Activated naive CD4-positive, alpha-beta T cell treated with Interleukin-2 at 50 U/mL for 16 hours (primary cell): ENCODE data around the gene LAYN.

Source experiments
- DNase-seq: peaks from one replicate; pipeline ENCODE4 v3.0.0-alpha.2; 2020

The LAYN gene, protein sequence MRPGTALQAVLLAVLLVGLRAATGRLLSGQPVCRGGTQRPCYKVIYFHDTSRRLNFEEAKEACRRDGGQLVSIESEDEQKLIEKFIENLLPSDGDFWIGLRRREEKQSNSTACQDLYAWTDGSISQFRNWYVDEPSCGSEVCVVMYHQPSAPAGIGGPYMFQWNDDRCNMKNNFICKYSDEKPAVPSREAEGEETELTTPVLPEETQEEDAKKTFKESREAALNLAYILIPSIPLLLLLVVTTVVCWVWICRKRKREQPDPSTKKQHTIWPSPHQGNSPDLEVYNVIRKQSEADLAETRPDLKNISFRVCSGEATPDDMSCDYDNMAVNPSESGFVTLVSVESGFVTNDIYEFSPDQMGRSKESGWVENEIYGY

DNA sequence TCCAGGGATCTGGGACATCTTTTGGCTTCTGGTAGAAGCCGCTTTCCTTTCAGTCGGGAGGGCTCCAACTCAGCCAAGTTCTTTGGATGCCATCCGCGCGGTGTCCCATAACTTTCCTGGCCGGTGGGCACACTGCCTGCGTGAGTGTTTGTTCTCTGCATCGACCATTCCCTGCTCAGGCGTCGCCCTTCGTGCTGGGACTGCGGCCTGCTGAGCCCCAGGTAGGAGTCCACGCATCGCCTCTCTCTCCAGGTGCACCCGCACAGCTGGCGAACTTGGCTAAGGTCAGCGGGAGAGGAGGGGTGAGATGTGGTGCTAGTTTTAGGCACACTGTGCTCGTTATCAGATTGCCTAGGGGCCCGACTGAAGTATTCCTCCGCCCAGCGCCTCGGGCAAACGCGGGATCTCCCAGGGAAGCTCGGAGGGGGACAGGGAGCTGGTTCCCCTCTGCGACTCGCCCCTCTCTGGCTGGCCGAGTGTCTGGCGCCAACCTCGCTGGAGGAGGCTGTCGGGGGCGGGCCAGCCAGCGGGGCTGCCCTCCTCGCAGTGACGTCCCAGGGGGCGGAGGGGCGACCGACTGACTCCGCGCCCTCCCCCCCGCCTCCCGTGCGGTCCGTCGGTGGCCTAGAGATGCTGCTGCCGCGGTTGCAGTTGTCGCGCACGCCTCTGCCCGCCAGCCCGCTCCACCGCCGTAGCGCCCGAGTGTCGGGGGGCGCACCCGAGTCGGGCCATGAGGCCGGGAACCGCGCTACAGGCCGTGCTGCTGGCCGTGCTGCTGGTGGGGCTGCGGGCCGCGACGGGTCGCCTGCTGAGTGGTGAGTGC is at the start of gene LAYN:
Gene LAYN, plus strand, starts transcription at position 607 of the 823 bp plus-strand sequence. Its CDS starts 124 bp downstream, at position 731.
- no peak for DNase-seq

DNA sequence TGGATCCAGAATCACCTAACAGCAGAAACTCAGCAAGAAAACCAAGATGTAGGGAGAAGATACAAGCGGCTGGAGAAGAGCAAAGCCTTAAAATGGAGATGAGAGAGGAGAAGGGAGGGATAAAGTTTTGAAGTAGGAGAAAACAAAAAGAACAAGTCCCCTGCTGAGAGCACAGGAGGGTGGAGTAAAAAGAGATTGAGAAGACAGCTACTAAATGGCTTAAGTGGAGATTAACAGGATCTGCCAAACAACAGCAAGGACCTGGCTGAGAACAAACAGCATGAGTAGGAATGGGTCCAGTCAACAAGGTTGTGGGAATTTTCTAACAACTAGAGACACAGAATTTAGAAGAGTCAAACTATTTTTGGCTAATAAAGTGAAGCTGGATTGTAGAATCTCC is 46.5 kb upstream of the LAYN start:
- DNase-seq = no peak

DNA sequence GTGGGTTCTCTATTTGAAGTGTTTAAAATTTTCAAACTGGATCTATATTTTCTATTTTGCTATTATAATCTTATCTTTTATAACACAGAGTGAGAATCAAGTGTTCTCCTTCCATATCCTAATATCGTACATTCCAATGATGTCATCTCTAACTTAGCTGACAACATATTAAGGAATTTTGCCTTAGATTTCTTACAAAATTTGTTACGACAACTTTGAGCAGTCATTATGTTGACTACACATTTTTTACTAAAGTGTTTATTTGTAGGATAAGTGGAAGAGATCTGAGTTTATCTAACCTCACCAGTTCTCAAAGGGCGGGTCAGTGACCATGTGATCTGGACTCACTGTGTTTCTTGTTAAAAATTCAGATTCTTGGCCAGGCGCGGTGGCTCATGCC is 41.0 kb upstream of the LAYN start:
- no peak for DNase-seq

DNA sequence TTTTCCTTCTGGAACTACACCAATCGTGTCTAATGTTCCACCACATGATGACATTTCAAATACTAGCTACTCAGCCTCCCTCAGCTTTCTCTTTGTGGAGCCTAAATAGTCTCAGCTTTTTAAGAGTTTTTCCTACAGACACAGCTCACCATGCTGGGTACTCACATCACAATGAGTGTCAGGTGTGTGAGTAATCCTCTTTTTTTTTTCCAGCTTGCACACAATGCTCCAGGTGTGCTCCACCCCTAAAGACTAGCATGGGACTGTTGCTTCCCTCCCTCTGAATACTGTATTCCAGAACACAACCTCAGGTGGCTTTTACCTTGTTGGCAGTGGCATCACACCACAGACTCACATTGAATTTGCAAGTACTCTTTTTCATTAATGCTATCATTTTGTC is 40.0 kb upstream of the LAYN start:
- no peak for DNase-seq

DNA sequence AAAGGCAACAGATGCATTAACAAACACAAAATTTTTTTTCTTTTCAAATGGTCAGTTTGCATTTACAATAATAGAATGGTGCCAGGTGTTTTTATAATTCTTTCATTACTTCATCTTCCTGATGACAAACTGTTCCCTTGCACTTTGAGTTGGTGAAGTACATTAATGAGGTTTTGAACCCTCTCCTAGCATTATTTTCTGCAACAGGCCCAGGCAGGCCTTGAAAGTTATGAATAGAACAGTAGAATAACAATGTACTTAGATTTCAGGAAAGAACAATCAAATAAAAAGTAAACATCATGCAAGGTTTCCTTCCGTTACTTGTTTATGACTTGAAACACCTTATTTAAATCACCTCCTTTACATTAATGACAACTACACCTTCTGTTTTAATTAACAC is 37.9 kb upstream of the LAYN start:
- no peak for DNase-seq

DNA sequence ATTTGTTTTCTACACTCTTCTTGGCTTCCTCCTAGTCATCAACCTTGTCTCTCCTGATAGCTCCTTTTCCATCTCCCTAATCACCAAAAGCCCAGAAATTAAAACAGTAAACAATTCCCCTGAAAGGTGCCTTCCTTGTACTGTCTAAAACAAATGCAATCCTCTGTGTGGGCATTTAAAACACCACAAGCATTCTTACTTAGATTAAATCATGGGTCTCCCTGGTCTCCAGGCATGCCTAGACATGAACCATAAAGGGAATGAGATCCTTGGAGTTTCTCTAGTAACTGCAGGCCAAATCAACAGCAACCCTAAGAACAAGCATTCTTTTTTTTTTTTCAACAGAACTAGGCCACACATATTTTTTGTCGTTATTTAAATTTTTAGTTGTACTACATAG is 30.2 kb upstream of the LAYN start:
- DNase-seq = no peak

DNA sequence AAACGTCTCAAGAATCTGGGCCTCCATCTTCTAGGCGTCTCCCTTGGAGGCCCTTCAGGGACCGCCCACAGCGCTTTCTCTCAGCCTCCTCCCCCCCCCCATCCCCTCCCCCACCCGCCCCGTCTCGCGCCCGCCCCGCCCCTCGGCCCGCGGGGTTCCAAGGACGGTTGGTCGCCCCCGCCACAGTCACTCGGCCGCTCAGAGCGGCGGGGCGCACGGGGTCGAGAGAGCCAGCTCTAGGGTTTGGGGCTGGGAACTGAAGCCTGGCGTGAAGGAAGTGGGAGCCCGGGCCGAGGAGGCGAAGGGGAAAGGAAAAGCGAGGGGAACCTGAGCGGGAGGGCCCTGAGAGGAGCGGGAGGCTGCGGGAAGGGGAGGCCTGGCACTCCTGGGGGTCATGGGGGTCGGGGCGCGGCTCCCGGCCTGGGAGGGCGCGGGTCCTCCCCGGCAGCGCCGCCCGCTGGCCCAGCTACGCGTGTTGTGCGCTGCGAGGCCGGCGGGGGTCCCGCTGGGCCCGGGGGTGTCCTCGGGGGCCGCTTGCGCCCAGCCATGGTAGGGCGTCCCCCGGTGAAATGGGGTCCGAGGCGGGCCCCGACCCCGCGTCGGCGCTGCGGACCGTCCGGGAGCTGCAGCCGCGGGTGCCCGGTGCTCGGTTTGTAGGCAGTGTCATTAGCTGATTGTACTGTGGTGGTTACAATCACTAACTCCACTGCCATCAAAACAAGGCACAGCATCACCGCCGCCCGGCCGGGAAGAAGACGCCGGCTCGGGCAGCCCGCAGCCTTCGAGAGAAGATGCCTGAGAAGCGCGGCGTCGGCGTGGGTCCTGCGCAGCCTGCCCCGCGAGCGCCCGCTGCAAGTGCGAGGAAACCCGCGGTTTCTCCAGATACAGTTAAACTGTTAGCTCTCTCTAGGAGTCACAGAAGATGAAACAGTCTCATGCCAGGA is 28.0 kb upstream of the LAYN start, which contains the start of gene BTG4:
Gene BTG4, minus strand, starts transcription at position 91 of the 944 bp plus-strand sequence. CDS start 13,610 bp downstream, outside the sequence.
- DNase-seq = peak; percentile 17

DNA sequence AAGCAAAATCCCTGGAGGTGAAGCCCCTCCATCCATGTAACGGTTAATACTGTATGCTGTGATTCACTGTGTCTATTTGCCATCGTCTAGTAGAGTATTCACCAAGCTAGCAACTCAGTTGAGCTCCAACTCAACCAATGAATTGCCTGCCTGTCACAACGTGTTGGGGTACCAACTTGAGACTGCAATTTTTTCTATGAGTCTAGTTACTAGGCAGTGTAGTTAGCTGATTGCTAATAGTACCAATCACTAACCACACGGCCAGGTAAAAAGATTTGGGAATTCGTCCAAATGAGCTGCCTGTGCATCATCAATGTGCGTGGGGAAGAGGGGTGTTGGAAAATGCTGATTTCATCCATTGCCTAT is 27.3 kb upstream of the LAYN start:
- DNase-seq = no peak

DNA sequence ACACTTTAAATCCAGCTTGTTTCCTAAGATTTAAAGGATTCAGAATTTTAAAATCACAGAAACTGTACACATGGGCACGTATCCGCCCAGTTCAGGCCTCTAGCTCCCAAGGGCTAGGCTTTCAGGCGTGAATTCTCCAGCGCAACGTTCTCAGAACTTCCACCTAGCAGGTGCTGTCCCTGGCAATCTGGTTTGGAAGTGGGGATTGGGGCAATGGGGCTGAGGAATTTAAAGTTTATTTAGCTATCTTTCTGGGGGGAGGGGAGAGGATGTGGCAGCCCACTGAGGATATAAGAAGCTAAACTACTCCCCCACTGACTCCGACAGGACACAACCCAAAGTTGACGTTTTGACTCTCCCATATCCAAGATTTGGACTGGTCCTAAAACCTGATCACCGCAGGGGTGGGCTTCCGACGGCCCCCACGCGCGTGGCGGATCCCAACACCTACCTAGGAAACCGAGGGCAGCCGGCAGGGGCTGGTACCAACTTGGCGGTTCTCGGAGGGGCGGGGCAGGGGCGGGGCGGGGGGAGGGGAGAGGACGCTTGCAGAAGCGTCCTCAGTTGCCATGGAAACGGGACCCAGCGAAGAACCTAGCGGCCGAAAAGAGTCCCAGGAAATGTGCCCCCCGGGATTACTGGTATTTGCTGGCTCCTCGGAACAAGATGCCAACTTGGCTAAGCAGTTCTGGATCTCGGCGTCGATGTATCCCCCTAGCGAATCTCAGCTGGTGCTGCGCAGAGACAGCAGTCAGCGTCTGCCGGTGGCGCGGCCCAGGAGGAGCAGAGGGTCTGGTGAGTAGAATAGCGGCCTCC is 26.1 kb upstream of the LAYN start, which contains the start of gene HOATZ:
Gene HOATZ, plus strand, starts transcription at position 563 of the 816 bp plus-strand sequence. Its CDS starts 7 bp downstream, at position 570.
- no peak for DNase-seq

DNA sequence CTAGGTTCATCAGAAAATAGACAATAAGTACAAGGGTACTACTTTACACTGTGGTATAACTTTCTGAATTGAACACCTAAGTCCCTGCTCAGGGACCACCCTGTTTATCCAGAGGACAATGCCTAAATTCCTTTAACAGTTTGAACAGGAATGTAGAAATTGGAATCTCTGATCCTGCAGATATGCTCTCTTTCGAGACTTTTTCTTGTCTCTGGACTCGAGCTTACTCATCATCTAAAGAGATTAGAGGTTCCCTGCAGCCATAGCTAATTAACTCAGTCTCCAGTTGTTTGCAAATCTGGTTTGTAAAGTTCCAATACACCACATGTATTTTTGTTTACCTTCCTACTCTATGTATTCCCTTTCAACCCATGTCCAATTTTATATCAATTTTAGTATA is 24.9 kb upstream of the LAYN start:
- DNase-seq = no peak

DNA sequence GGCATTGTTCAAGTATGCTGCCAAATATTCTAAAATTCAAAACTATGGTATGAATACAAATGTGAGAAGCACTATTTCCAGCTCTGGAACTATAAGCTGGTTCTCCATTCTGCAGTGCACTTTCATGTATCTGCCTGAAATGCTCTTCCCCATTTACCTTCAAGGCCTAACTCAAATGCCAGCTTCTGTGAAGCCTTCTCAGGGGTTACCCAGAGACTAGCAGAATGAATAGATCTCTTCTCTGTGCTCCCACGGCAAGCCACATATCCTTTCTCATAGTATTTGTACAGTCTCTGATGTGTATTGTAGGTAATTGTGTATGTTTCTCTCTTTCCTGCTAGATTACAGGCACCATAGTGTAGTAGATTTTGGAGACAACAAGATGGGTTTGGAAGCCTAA is 21.9 kb upstream of the LAYN start:
- no peak for DNase-seq

DNA sequence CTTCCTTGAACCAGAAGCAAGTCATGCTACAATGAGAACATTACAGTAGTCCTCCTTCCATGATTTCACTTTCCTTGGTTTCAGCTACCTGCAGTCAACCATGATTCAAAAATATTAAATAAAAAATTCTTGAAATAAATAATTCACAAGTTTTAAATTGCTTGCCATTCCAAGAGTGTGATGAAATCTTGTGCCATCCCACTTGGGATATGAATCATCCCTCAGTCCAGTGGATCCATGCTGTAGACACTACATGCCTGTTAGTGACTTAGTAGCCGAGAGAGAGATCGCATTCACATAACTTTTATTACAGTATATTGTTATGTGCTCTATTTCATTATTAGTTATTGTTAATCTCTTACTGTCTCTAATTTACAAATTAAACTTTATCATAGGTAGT is 20.0 kb upstream of the LAYN start:
- no peak for DNase-seq

DNA sequence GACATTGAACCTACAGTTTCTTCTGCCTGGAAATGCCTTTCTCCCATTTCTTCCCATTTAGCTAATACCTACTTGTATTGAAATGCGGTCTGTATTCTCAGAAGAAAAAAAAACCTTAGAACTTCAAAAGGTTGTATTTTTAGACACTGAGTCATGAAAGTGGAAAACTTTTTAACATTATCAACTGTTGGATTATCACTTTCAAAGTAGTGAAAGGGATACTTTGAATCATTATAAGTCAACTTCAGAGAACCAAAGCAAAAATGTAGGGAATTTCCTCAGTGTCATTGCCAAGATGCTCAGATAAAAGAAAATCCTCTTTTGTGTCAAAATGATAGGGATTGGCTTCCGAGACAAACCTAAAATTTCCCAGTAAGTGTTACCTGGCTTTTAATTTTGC is 19.4 kb upstream of the LAYN start:
- no peak for DNase-seq

DNA sequence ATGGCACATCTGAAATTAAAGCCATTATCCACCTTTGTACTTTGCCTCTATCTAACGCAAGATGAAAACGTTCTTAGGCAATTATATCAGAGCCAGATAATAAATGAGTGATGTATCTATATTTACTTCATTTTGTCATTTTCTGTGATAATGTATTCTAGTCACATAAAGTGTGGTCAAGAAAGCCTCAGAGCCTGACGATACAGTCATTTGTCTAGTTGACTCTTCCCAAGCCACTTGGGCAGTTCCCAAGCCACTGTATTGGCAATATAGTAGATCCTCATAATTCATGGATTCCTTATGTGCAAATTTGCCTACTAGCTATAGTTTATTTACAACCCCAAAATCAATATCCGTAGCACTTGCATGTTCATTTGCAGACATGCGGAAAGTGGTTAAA is 18.1 kb upstream of the LAYN start:
- no peak for DNase-seq

DNA sequence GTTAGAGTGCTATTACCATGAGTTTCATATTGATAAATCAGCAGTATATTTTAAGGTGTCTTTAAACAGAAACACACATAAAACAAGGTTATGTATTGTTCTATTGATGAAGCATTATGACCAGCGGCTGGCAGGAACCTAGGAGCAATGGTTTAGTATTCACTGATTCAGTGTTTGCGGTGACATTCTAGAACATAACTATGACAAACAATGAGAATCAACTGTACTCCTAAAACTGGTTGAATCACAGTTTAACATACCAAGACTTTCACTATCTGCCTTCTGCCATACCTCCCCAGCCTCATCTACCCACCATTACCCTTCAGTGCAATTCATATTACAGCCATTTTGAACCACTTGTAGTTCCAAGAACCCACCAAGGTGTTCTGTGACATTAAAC is 17.2 kb upstream of the LAYN start:
- no peak for DNase-seq

DNA sequence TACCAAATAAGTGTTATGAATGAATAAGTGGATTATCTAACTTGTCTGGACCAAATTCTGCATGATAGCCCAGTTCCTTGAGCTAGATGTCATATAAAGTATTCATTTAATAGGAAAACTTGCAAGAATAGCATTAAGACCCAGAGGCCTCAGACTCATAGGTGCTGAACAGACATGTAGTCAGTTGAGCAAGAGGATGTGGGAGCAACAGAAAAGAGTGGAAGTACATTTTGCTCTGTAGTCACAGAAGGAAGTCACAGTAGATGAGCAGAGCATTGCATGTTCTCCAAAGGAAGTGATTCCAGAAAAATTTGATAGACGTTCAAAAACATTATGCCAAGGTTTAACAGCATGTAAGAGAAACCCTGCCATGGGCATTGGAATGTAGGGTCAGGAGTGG is 16.5 kb upstream of the LAYN start:
- DNase-seq = no peak

DNA sequence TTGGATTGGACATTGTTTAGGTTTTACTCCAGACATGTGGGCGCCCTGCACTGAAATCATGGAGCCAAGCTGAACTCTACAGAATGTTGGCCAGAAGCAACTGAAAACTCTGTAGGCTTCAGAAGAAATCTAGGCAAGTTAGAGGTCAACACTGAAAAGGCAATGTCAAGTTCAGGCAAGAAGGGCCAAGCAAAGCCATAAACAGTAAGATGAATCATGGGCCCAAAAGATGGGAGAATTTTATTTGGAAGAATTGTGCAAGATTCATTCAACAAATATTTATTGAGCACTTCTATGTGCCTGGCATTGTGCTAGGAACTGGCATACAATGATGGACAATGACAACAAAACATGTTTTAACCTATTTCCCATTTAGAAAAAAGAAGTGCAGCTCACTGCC is 15.1 kb upstream of the LAYN start:
- DNase-seq = no peak

DNA sequence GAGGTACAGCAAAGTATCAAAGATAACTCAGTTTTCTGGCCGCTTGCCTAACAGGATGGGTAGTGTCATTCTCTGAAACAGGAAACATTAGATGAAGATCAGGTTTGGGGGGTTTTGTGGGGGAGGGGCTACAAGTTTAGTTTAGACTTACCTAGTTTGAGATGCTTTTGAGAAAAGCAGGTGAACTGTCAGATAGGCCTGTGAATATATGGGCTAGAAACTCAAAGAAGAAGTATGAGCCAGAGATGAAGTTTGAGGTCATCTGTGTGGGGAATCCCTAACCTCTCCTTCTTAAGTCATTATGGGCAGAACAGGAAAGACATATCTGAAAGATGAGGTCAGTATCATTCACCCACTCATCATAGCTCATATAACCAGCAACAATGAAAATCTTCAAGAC is 14.0 kb upstream of the LAYN start:
- DNase-seq = no peak

DNA sequence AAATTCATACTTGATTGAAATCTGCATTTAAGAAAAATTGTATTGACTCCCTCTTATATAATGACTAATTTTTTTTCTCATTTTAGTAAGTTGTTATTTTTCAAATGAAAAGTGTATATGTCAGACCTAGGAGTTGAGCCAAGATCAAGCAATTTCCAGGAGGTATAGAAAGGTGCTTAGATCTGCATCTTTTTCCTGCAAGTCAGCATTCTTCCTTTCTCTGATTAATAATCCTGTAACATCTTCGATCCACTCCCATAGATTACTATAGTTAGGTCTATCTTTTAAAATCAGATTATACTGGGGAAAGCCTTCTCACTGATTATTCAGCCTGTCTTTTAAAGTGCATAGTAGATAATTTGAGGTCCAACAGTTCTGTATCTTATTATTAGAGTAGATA is 13.2 kb upstream of the LAYN start:
- DNase-seq = no peak

DNA sequence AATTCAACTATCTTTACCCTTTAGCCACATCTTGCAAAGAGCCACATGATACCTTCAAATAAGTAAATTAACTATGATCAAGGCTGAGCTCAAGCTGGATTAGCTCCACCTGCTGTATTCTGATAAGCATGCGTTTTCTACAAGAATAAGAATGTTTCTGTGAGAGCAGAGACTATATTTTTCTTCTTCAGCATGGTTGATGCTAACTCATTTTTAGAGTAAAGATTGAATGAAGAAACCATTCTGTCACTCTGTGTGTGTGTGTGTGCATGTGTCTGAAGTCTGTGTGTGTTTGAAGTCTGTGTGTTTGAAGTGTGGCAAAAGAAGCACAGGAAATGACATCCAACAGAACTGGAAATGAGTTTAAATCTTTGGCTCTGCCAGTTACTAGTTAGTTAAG is 12.0 kb upstream of the LAYN start:
- no peak for DNase-seq

DNA sequence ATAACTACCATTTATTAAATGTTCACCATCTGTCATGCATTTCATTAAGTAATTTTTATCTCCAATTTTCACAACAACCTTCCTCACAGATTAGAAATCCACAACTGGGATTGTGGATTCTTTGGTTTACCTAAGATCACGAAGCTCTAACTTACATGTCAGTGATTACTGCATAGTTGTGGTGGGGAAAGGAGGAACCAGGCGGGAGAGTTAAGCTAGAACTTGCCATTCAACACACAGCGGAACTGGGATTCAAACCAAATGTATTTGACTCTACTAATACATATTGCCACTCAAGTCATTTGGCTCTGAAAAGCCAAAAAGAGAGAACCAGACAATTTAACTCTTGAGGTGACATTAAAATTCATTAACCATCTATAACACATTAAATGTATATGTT is 10.4 kb upstream of the LAYN start:
- no peak for DNase-seq

DNA sequence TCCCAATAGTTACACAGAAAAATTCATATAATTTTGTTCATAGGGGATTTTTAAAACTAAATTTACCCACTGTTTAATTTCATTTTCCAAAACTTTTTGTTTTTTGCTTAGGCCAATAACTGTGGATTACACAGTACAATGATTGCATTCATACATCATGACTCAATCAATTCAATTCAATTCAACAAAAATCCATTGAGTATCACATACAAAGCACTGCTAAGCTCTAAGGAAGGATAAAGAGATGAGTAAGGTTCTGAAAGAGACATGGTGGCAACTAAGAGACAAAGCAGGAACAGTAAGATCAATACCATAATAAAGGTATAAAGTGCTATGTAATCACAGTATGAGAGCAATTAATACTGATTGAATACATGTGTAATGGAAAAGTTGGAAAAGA is 9.4 kb upstream of the LAYN start:
- no peak for DNase-seq
